H1 (cell line): ENCODE measurements around the gene MRTFA. TPM values are rescaled to one million over a fixed set of nuclear protein-coding genes. Genes with fewer than 3 reads are reported as not detected.

ENCODE experiments used
- CHD7 ChIP-seq: fragments of 300-600 bp; sonication (generic); IDR thresholded peaks from 2 replicates; pipeline ENCODE4 v1.7.1; 2012; ENCODE audit warnings: low read length, moderate library complexity, mild to moderate bottlenecking, inconsistent platforms; ENCODE audit not compliant: insufficient replicate concordance
- polyA plus RNA-seq, 7 experiments: library from polyadenylated mRNA; depleted of rRNA in 3 of 7; stranded (reverse) in 5 of 7; unstranded in 2 of 7; fragments of >200 nt in 5 of 7; fragments of 200-250 nt in 2 of 7; gene quantifications; 1 replicate in 5 of 7; 2 replicates in 1 of 7; 4 replicates in 1 of 7; pipeline versions ENCODE4 v1.2.1 to v1.2.3, GENCODE V29; 2011 to 2013; ENCODE audit warnings: missing spikeins in 2 of 7, mixed read lengths in 2 of 7
- total RNA-seq: library from RNA; stranded (reverse); fragmentation: NEBNext Ultra II Directional; extraction: Animal tissue kit (Norgen Biotek cat#: 25700); gene quantifications from 2 replicates; pipeline ENCODE4 v1.2.1, GENCODE V29; 2021

MRTFA gene
- total and polyA plus RNA-seq, 2 of the 8 experiments (the other 6 are each of a cell fraction or from before 2014, with no cell fraction given), result 5.4 to 37.9 TPM

- no peak for TF ChIP-seq CHD7
- TF ChIP-seq, all 59 proteins: peak for 0
Measured at GRCh38 chr22:40498420-40499208, 137.9 kb downstream of the MRTFA start (continued).
